Thyroid gland (tissue), 4 donors: Measurements from ENCODE around the gene CSMD2. TPM values are rescaled to one million over a fixed set of nuclear protein-coding genes. Genes with fewer than 3 reads are reported as not detected.

Source experiments
- DNase-seq, 2 donors: peaks; one replicate each; pipeline ENCODE4 v3.0.0-alpha.2; 2019
- H3K27ac ChIP-seq, 3 donors: fragments of 200-600 bp; sonication (generic); 1 replicate in 2 of 3; 2 replicates in 1 of 3; pipeline ENCODE4 v1.5.1; 2016 to 2019; ENCODE audit warnings: mild to moderate bottlenecking in 1 of 3, moderate library complexity in 1 of 3
- H3K27me3 ChIP-seq: fragments of 200-600 bp; sonication (generic); one replicate; pipeline ENCODE4 v1.5.1; 2019
- H3K36me3 ChIP-seq, 2 donors: fragments of 200-600 bp; sonication (generic); one replicate each; pipeline ENCODE4 v1.5.1; 2016 to 2019
- H3K4me1 ChIP-seq, 2 donors: fragments of 200-600 bp; sonication (generic); one replicate each; pipeline ENCODE4 v1.5.1; 2017 to 2019
- H3K4me3 ChIP-seq, 3 donors: fragments of 200-600 bp; sonication (generic); replicated peaks in 1 of 3; 1 replicate in 2 of 3; 2 replicates in 1 of 3; pipeline ENCODE4 v1.5.1; 2016; ENCODE audit warnings: mild to moderate bottlenecking in 1 of 3
- H3K9me3 ChIP-seq: fragments of 200-600 bp; sonication (generic); one replicate; pipeline ENCODE4 v1.5.1; 2017
- CTCF ChIP-seq, 6 experiments: fragments of 200-600 bp in 3 of 6; fragments of 450-650 bp in 3 of 6; sonication (generic) in 3 of 6; IDR thresholded peaks; one replicate each; pipeline ENCODE4 v1.5.1; 2016 to 2019; ENCODE audit warnings: antibody characterized with exemption in 6 of 6, mild to moderate bottlenecking in 2 of 6, inconsistent platforms in 1 of 6, moderate library complexity in 1 of 6
- POLR2A ChIP-seq, 2 donors: fragments of 450-650 bp; IDR thresholded peaks; one replicate each; pipeline ENCODE4 v1.6.1; 2017; ENCODE audit warnings: antibody characterized with exemption in 2 of 2, mild to moderate bottlenecking in 2 of 2, moderate library complexity in 1 of 2
- WGBS, 2 donors: methylation state at CpG; one replicate each; pipeline ENCODE4 v1.1.5; 2017; 5-methylcytosine and 5-hydroxymethylcytosine counted together
- intact Hi-C: fragments of 100-400 bp; cut with DNase I; formaldehyde crosslinking; loops from one replicate; pipeline ENCODE4 v1.15.1; 2023
- total RNA-seq, 4 donors: library from RNA; depleted of rRNA; stranded (reverse); fragments of >200 nt; gene quantifications; one replicate each; pipeline ENCODE4 v1.2.3, GENCODE V29; 2016

The CSMD2 gene
- total RNA-seq, 4 donors from 2014 or later = 0.10 to 0.45 (median 0.13) TPM; not detected in 1

- WGBS, 2 donors = 4 to 8% methylated on average over 13 of the region's 13 CpGs
- Histone ChIP-seq H3K36me3 (no peaks in the 10 kb centered on the region), H3K4me1 (peaks cover 16 to 26% of the 10 kb centered on the region in 2 donors), H3K4me3 (no peak overlapping the region), H3K27me3 (peaks cover 33% of the 10 kb centered on the region), H3K27ac (no peak overlapping the region), H3K9me3 (no peaks in the 10 kb centered on the region)
- DNase-seq = no peak
- TF ChIP-seq CTCF (IDR thresholded peaks at IDR 0.05) = no peak
- no peak for TF ChIP-seq POLR2A (IDR thresholded peaks at IDR 0.05)
- intact Hi-C loops = no loop called here
Observed at GRCh38 chr1:34165422-34165921, 442 bp upstream of the CSMD2 start.

DNA sequence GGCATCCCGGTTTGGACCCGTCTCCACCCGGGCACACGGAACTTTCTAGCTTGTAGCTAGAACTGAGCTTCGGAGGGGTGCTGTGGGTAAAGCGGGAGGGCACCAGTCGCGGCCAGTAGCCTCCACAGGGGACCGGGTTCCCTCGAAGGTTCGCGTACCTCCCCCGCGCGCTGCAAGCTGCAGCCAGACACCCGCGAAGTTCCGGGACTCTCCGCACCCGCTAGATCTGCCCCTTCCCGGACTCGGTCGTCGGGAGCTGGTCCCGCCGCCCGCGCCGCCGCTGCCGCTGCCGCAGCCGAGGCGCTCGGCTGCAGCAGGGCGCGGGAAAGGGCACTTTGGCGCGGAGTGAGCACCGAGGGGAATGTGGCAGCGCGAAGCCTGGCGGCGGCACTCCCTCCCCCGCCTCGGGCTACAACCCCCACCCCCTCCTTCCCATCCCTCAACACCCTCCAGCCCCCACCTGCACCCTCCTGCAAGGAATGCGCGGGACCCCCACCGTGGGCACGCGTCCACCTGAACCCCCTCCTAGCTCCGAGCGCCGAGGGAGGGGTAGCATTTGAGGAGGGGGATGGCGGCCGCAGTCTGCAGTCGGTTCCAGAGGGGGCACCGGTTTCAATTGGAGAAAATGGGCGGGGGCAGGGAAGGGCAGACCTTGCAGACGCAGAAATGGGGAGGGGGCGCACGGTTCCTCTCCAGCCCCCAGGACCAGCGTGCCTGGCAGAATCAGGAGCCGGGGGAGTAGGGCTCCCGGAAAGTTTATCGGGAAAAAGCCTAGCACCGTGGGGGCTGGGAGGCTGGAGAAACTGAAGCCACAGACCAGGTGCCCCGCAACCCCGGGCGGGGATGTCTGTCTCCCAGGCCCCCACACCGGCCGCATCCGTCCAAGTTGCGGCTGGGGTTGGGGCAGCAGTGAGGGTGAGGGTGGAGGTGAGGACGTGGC is 968 bp downstream of the CSMD2 start:
- Histone ChIP-seq H3K4me1 (peaks cover 16 to 26% of the 10 kb centered on the region in 2 donors), H3K27me3 (peaks cover 33% of the 10 kb centered on the region), H3K4me3 (peak overlapping the region in 1 of 3 donors; percentile 6), H3K27ac (no peak overlapping the region), H3K36me3 (no peaks in the 10 kb centered on the region), H3K9me3 (no peaks in the 10 kb centered on the region)
- TF ChIP-seq POLR2A (IDR thresholded peaks at IDR 0.05) = no peak
- no peak for TF ChIP-seq CTCF (IDR thresholded peaks at IDR 0.05)
- DNase-seq = no peak
- intact Hi-C loops = no loop called here
- WGBS, 2 donors = 1% methylated on average over 39 to 46 of the region's 75 CpGs

- Histone ChIP-seq H3K4me3 (peak overlapping the region in 1 of 3 donors; percentile 6), H3K36me3 (no peaks in the 10 kb centered on the region), H3K27me3 (peaks cover 32% of the 10 kb centered on the region), H3K4me1 (peaks cover 16 to 26% of the 10 kb centered on the region in 2 donors), H3K9me3 (no peaks in the 10 kb centered on the region), H3K27ac (no peak overlapping the region)
- WGBS, 2 donors = 4% methylated on average over 29 to 36 of the region's 46 CpGs
- intact Hi-C loops = no loop called here
- TF ChIP-seq CTCF (IDR thresholded peaks at IDR 0.05) (peak in 4 of 6 experiments; percentile 7 to 60 (median 44)), POLR2A (IDR thresholded peaks at IDR 0.05) (no peak)
- DNase-seq = peak; percentile 49 to 52
Observed at GRCh38 chr1:34162852-34163766, 1.9 kb downstream of the CSMD2 start.

DNA sequence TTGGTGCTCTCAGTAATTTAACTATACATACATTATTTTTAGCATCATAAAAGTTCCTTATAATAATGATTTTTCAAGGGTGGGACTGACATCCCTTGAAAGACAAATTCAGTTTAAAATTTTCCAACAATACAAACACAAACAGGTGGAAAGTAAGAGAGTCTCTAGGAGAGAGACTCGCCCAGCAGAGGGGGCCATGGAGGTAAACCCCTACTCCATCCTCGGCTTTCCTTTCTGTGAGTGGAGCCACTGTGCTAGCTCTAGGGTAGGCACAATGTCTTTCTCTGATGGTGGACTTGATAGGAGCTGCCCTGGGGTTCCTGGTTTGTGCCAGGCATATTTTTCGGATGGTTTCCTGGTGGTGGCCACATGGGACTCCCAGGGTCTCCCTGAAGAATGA is 8.3 kb downstream of the CSMD2 start:
- Histone ChIP-seq H3K27me3 (no peaks in the 10 kb centered on the region), H3K36me3 (no peaks in the 10 kb centered on the region), H3K4me1 (no peaks in the 10 kb centered on the region), H3K4me3 (no peak overlapping the region), H3K27ac (no peak overlapping the region), H3K9me3 (no peaks in the 10 kb centered on the region)
- TF ChIP-seq POLR2A (IDR thresholded peaks at IDR 0.05) (no peak), CTCF (IDR thresholded peaks at IDR 0.05) (no peak)
- intact Hi-C loops = no loop called here
- 51 to 60% methylated on average over 3 of the region's 3 CpGs for whole genome bisulfite sequencing, 2 donors
- no peak for DNase-seq
